HG03135 (cell line): ENCODE measurements around the gene SMIM44.
"Not testable (repeated sequence)": the region's sequence is repeated elsewhere in the genome, so short reads cannot be mapped to it uniquely, and the experiment has no call there.

Source experiments
- ATAC-seq: cut with Tn5 transposase; IDR thresholded peaks from one replicate; pipeline ENCODE4 v1.9.1; 2021; ENCODE audit warnings: mild to moderate bottlenecking, moderate library complexity; ENCODE audit not compliant: unreplicated experiment

The SMIM44 gene

DNA sequence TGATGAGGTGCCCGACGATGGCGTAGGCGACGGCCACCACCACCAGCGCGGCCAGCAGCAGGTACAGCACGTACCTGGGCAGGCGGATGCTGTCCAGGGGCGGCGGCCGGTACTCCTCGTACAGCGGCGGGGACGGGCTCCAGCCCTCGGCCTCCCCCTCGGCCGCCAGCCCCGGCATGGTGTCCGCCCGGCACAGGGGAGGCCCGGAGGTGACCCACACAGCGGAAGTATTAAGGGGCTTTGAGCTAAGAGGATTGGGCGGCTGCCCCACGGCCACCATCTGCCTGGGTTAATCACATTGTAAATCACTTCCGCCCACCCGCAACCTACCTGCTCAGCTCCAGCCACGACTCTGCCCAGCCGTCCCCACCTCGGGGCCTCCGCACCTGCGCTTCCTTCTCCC, at the start of gene SMIM44:
SMIM44 (minus strand) TSS at position 216 of the 403 bp plus-strand sequence; CDS start at position 178, 38 bp downstream.
- ATAC-seq = no peak

- no peak for ATAC-seq
Observed at GRCh38 chr19:3533033-3533432, 49.8 kb upstream of the SMIM44 start.

GRCh38 chr19:3532154-3532786, 49.0 kb upstream of the SMIM44 start:
- no peak for ATAC-seq

GRCh38 chr19:3531716-3532115, 48.5 kb upstream of the SMIM44 start:
- no peak for ATAC-seq

- ATAC-seq = no peak
Observed at GRCh38 chr19:3530389-3530788, 47.1 kb upstream of the SMIM44 start.

DNA sequence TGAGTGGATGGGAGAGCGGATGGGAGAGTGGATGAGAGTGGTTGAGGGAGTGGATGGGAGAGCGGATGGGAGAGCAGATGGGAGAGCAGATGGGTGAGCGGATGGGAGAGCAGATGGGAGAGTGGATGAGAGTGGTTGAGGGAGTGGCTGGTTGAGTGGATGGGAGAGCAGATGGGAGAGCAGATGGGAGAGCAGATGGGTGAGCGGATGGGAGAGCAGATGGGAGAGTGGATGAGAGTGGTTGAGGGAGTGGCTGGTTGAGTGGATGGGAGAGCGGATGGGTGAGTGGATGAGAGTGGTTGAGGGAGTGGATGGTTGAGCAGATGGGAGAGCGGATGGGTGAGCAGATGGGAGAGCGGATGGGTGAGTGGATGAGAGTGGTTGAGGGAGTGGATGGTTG, 46.1 kb upstream of the SMIM44 start:
- ATAC-seq = not testable (repeated sequence)

- no peak for ATAC-seq
Observed at GRCh38 chr19:3528539-3529211, 45.4 kb upstream of the SMIM44 start.

GRCh38 chr19:3528080-3528479, 44.8 kb upstream of the SMIM44 start:
- ATAC-seq = no peak

DNA sequence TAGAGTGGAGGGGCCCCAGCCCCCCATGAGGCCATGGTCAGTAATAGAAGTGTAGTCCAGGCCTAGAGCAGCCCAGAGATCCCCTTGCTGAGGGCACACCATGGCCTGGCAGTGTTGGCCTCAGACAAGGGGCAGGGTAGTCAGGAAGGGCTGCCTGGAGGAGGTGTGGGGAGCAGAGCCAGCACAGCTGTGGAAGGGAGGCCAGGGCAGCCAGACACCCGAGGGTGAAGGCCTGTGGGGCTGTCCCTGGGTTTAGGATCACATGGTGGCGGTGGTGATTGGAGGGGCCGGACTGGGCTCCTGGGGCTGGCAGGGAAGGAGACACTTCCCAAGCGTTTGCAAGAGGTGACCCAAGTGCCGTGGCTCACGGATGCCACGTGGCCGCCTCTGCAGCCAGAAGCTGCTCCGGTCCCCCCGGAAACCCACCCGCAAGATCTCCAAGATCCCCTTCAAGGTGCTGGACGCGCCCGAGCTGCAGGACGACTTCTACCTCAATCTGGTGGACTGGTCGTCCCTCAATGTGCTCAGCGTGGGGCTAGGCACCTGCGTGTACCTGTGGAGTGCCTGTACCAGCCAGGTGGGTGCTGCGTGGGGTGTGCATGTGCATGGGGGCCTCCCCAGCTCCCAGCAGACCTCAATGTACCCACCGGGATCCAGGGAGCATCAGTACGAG, 44.1 kb upstream of the SMIM44 start:
- no peak for ATAC-seq

GRCh38 chr19:3526507-3527237, 43.4 kb upstream of the SMIM44 start:
- no peak for ATAC-seq

- no peak for ATAC-seq
Observed at GRCh38 chr19:3524904-3525451, 41.7 kb upstream of the SMIM44 start.

- no peak for ATAC-seq
Observed at GRCh38 chr19:3524078-3524842, 41.0 kb upstream of the SMIM44 start.

DNA sequence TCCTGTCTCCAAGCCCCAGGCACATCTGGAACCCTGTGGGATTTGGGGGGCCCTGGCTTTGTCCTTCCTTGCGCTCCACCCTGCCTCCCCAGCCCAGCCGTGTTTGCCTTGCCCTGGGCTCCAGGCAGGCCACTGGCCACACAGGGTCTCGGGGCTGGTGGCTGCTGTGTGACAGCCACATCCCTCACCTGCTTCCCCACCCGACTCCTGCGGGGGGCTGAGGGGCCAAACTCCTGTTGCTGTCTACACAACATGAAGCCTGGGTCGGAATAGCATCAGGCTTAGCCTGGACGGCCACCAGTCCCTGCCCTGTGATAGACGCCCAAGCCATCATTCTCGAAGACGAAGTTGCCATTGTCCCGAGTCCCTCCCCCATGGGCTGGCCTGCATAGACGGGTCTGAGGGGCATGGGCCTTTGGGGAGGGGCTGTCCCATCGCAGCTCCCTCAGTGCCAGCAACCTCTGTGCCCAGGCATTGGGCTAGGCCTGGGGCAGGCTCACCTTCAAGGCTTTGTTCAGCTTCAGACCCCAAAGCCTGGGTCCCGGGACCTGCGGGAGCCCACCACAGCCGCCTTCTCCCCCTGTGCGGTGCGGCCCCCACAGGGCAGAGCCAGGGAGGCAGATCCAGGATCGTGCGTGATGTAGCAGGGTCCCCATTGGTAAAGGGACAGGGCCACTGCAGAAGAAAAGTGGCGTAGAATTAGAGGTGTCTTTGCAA, 40.3 kb upstream of the SMIM44 start:
- ATAC-seq = no peak

- ATAC-seq = no peak
Observed at GRCh38 chr19:3522421-3523360, 39.5 kb upstream of the SMIM44 start.

- ATAC-seq = no peak
Observed at GRCh38 chr19:3521104-3521445, 37.8 kb upstream of the SMIM44 start.

DNA sequence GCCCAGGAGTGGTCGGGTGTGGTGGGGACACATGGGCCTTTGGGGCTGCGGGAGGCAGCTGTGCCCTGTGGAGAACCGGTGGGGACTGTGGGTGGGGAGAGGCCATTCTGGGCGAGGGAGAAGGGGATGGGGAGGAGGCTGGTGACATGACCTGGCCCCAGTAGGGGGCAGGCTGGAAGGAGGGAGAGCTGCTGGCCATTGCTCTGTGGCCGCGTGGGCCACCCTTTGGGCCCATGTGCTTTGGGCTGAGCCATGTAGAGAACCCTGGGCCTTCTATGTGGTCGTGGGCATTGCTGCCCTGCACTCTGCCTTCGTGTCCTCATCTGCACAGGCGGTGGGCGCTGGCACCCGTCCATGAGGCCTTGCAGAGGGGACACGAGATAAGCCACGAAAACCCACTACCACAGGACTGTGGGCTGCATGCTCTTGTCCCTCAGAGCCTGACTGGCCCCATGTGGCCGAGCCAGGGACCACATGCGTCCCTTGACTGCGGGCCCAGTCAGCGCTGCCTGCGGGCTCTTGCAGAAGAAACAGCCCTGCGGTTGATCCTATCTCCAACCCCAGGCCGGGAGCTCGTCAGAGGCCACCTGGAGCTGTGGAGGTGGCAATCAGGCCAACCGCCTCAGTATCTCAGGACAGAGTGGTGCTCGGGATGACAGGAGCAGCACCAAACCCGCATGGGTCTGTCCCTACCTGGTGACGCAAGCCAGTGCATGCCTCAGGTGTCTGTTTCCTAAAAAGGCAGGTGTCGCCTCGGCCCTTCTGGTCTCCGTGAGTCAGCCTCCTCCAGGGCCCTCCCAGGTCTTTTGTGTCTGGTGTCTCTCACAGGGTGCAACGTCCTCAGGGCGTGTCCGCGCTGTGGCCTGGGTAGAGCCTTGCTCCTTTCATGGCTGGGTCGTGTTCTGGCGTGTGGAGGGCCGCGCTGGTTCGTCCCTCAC, 37.2 kb upstream of the SMIM44 start:
- ATAC-seq = no peak

- no peak for ATAC-seq
Observed at GRCh38 chr19:3519126-3519525, 35.9 kb upstream of the SMIM44 start.

GRCh38 chr19:3518659-3519058, 35.4 kb upstream of the SMIM44 start:
- no peak for ATAC-seq
